ENCODE data around the gene RAB3A. TPM values are rescaled to one million over a fixed set of nuclear protein-coding genes. Genes with fewer than 3 reads are reported as not detected.

RAB3A gene
- total RNA-seq, 1 experiment from 2014 or later: 10.6 TPM

DNA sequence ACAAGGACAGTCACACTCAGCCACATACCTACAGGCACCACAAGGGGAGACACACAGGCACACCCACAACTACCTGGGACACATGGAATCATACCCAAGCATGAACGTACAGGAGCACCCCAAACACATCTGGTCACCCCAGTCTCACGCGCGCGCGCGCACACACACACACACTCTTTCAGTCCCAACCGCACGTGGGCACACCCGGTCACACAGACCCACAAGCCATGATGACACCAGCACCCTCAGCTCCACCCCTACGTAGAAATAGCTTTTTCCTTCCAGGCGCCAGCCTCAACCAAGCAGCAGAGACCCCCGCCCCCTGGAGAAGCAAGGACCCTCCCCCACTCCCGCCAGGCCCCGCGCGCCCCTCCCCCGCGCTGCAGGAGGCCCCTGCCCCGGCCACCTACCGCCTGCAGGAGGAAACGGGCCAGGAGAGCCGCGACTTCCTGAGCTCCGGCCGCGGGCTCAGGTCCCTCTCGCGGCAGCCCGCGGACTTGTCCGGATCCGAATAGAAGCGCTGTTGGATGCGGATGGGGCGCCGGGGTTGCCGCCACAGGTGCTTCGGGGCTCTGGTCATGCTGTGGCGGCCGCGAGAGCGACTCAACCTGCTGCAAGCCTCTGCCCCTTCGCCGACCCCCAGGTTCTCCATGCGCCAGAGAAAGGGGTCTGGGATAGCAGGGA lies 28.8 kb upstream of the RAB3A start:
- RAD21 ChIA-PET (ENCODE audit: low non-redundant PET in 1 of 2, low total read pairs in 2 of 2, uncharacterized antibody in 2 of 2, unreplicated experiment in 2 of 2): no interaction called here
- H4K20me1 ChIP-seq (ENCODE audit: insufficient read depth): no peaks in the 10 kb centered on the region
- DNase-seq (ENCODE audit: low read depth, low spot score): no peak
- no peak overlapping the region for H3K4me2 ChIP-seq (ENCODE audit: low read length)
- CTCF ChIA-PET: no interaction called here
- POLR2A ChIA-PET: interaction anchor here (0.8 kb wide), 1 partner anchor 40 kb away, joined by 3 read pairs; the partner anchor contains the start of gene MPV17L2
- no peak for TF ChIP-seq ZFX (IDR thresholded peaks at IDR 0.05)
- TF ChIP-seq, protein P1, sequence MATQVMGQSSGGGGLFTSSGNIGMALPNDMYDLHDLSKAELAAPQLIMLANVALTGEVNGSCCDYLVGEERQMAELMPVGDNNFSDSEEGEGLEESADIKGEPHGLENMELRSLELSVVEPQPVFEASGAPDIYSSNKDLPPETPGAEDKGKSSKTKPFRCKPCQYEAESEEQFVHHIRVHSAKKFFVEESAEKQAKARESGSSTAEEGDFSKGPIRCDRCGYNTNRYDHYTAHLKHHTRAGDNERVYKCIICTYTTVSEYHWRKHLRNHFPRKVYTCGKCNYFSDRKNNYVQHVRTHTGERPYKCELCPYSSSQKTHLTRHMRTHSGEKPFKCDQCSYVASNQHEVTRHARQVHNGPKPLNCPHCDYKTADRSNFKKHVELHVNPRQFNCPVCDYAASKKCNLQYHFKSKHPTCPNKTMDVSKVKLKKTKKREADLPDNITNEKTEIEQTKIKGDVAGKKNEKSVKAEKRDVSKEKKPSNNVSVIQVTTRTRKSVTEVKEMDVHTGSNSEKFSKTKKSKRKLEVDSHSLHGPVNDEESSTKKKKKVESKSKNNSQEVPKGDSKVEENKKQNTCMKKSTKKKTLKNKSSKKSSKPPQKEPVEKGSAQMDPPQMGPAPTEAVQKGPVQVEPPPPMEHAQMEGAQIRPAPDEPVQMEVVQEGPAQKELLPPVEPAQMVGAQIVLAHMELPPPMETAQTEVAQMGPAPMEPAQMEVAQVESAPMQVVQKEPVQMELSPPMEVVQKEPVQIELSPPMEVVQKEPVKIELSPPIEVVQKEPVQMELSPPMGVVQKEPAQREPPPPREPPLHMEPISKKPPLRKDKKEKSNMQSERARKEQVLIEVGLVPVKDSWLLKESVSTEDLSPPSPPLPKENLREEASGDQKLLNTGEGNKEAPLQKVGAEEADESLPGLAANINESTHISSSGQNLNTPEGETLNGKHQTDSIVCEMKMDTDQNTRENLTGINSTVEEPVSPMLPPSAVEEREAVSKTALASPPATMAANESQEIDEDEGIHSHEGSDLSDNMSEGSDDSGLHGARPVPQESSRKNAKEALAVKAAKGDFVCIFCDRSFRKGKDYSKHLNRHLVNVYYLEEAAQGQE (IDR thresholded peaks at IDR 0.05; ENCODE audit: low read depth): no peak
- TF ChIP-seq RAD21 (IDR thresholded peaks at IDR 0.05; ENCODE audit: low read depth): no peak
- TF ChIP-seq POLR2AphosphoS5 (IDR thresholded peaks at IDR 0.05; ENCODE audit: low read depth, low read length): no peak
- no peak for TF ChIP-seq ZNF274 (IDR thresholded peaks at IDR 0.05; ENCODE audit: low read depth, low read length)
- TF ChIP-seq, protein P2, sequence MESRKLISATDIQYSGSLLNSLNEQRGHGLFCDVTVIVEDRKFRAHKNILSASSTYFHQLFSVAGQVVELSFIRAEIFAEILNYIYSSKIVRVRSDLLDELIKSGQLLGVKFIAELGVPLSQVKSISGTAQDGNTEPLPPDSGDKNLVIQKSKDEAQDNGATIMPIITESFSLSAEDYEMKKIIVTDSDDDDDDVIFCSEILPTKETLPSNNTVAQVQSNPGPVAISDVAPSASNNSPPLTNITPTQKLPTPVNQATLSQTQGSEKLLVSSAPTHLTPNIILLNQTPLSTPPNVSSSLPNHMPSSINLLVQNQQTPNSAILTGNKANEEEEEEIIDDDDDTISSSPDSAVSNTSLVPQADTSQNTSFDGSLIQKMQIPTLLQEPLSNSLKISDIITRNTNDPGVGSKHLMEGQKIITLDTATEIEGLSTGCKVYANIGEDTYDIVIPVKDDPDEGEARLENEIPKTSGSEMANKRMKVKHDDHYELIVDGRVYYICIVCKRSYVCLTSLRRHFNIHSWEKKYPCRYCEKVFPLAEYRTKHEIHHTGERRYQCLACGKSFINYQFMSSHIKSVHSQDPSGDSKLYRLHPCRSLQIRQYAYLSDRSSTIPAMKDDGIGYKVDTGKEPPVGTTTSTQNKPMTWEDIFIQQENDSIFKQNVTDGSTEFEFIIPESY (IDR thresholded peaks at IDR 0.05; ENCODE audit: extremely low read depth, insufficient replicate concordance, low read length): no peak
- no peak for TF ChIP-seq EZH2 (IDR thresholded peaks at IDR 0.05)
- TF ChIP-seq POLR2A (IDR thresholded peaks at IDR 0.05; ENCODE audit: borderline replicate concordance, extremely low read depth, insufficient read depth, insufficient read length): no peak
- no peak for TF ChIP-seq JUND (IDR thresholded peaks at IDR 0.05)
- no peak for ATAC-seq
- no peaks in the 10 kb centered on the region for H3K9me2 ChIP-seq (ENCODE audit: insufficient read depth)
- intact Hi-C loops (cut with micrococcal nuclease): no loop called here
- H3K4me1 ChIP-seq (ENCODE audit: control insufficient read depth in 1 of 2, insufficient read depth in 2 of 2, low read length in 2 of 2): peaks cover 2 to 16% of the 10 kb centered on the region in 2 experiments; a peak in 2 of 4 replicates
- no peaks in the 10 kb centered on the region for H3K9me3 ChIP-seq (ENCODE audit: control insufficient read depth in 1 of 2, insufficient read depth in 1 of 2, low read depth in 1 of 2, low read length in 2 of 2)
- H3K27me3 ChIP-seq (ENCODE audit: insufficient read depth, low read length): peaks cover 5% of the 10 kb centered on the region; the same call in 1 of the 2 replicates
- H3K36me3 ChIP-seq (ENCODE audit: control insufficient read depth in 1 of 2, insufficient read depth in 2 of 2, low read length in 2 of 2): no peaks in the 10 kb centered on the region
- no peak overlapping the region for H3K4me3 ChIP-seq (replicated peaks in 1 of 2; ENCODE audit: low read depth in 1 of 2, low read length in 2 of 2)
- no peaks in the 10 kb centered on the region for H3K79me2 ChIP-seq (ENCODE audit: insufficient read depth, low read length)
- no peak overlapping the region for H3K9ac ChIP-seq (ENCODE audit: low read length)
- no peak overlapping the region for H2AFZ ChIP-seq (ENCODE audit: low read depth, low read length, poor library complexity, severe bottlenecking)
- H3K27ac ChIP-seq (ENCODE audit: low read depth, low read length): no peak overlapping the region
- no TSS peak for BruUV-seq (replicated peaks)
